H9 (cell line): ENCODE data around the gene LRRC61. TPM values are rescaled to one million over a fixed set of nuclear protein-coding genes. Genes with fewer than 3 reads are reported as not detected.
"Not testable (repeated sequence)": the region's sequence is repeated elsewhere in the genome, so short reads cannot be mapped to it uniquely, and the experiment has no call there.

ENCODE experiments used
- DNase-seq: peaks from one replicate; pipeline ENCODE4 v3.0.0-alpha.2; 2017
- H2AFZ ChIP-seq: one replicate; pipeline ENCODE4 v1.6.1; 2013; ENCODE audit warnings: mild to moderate bottlenecking, low read length, control low read depth, moderate library complexity
- H2AK5ac ChIP-seq: 2 replicates; pipeline ENCODE4 v1.6.1; 2013; ENCODE audit warnings: low read length, control low read depth, mixed read lengths; ENCODE audit not compliant: insufficient read length
- H2BK120ac ChIP-seq: one replicate; pipeline ENCODE4 v1.6.1; 2013; ENCODE audit warnings: low read depth, mild to moderate bottlenecking, low read length, control low read depth, inconsistent platforms; ENCODE audit not compliant: poor library complexity, severe bottlenecking
- H2BK12ac ChIP-seq: 2 replicates; pipeline ENCODE4 v1.6.1; 2013; ENCODE audit warnings: low read length, control low read depth, mixed read lengths, low read depth; ENCODE audit not compliant: insufficient read length
- H2BK15ac ChIP-seq: 2 replicates; pipeline ENCODE4 v1.6.1; 2013; ENCODE audit warnings: low read depth, low read length, control low read depth
- H2BK20ac ChIP-seq: one replicate; pipeline ENCODE4 v1.6.1; 2013; ENCODE audit warnings: low read depth, mild to moderate bottlenecking, low read length, control low read depth, inconsistent platforms; ENCODE audit not compliant: poor library complexity, severe bottlenecking
- H2BK5ac ChIP-seq: 2 replicates; pipeline ENCODE4 v1.6.1; 2013; ENCODE audit warnings: low read length, control low read depth, mixed read lengths; ENCODE audit not compliant: insufficient read length
- H3K14ac ChIP-seq: 2 replicates; pipeline ENCODE4 v1.6.1; 2013; ENCODE audit warnings: low read length, control low read depth; ENCODE audit not compliant: insufficient read depth
- H3K18ac ChIP-seq: 2 replicates; pipeline ENCODE4 v1.6.1; 2013; ENCODE audit warnings: low read depth, mild to moderate bottlenecking, mixed read lengths, low read length, control low read depth; ENCODE audit not compliant: insufficient read length
- H3K23ac ChIP-seq: 2 replicates; pipeline ENCODE4 v1.6.1; 2013; ENCODE audit warnings: low read length, control low read depth, mixed read lengths, low read depth; ENCODE audit not compliant: insufficient read length
- H3K23me2 ChIP-seq: 2 replicates; pipeline ENCODE4 v1.6.1; 2013; ENCODE audit warnings: low read depth, mild to moderate bottlenecking, mixed read lengths, low read length, control low read depth; ENCODE audit not compliant: insufficient read length, poor library complexity, severe bottlenecking
- H3K27ac ChIP-seq: 2 replicates; pipeline ENCODE4 v1.5.1; 2013; ENCODE audit warnings: low read length, control low read depth, mixed read lengths, low read depth; ENCODE audit not compliant: insufficient read length
- H3K27me3 ChIP-seq: 2 replicates; pipeline ENCODE4 v1.6.1; 2013; ENCODE audit warnings: low read length, control low read depth, inconsistent platforms; ENCODE audit not compliant: insufficient read depth
- H3K4ac ChIP-seq: 2 replicates; pipeline ENCODE4 v1.6.1; 2013; ENCODE audit warnings: low read depth, mild to moderate bottlenecking, control low read depth, inconsistent platforms, low read length, moderate library complexity
- H3K4me1 ChIP-seq: 2 replicates; pipeline ENCODE4 v1.6.1; 2013; ENCODE audit warnings: low read length, control low read depth, inconsistent platforms; ENCODE audit not compliant: insufficient read depth
- H3K4me2 ChIP-seq: 2 replicates; pipeline ENCODE4 v1.6.1; 2013; ENCODE audit warnings: low read length, control low read depth, mixed read lengths; ENCODE audit not compliant: insufficient read length, insufficient read depth
- H3K56ac ChIP-seq: 2 replicates; pipeline ENCODE4 v1.6.1; 2013; ENCODE audit warnings: low read depth, mild to moderate bottlenecking, mixed read lengths, low read length, control low read depth; ENCODE audit not compliant: insufficient read length
- H3K79me1 ChIP-seq: 2 replicates; pipeline ENCODE4 v1.6.1; 2013; ENCODE audit warnings: low read depth, mild to moderate bottlenecking, moderate library complexity, low read length, control low read depth, inconsistent platforms; ENCODE audit not compliant: insufficient read depth, poor library complexity, severe bottlenecking
- H3K79me2 ChIP-seq: 2 replicates; pipeline ENCODE4 v1.6.1; 2013; ENCODE audit warnings: low read length, control low read depth, inconsistent platforms; ENCODE audit not compliant: insufficient read depth
- H3K9ac ChIP-seq: 2 replicates; pipeline ENCODE4 v1.6.1; 2013; ENCODE audit warnings: low read length, control low read depth, mixed read lengths; ENCODE audit not compliant: insufficient read length; ENCODE audit errors: extremely low read depth
- H3K9me3 ChIP-seq: one replicate; pipeline ENCODE4 v1.6.1; 2013; ENCODE audit warnings: low read depth, low read length, inconsistent platforms; ENCODE audit not compliant: control insufficient read depth
- H3T11ph ChIP-seq: one replicate; pipeline ENCODE4 v1.6.1; 2013; ENCODE audit warnings: mild to moderate bottlenecking, low read length, control low read depth, inconsistent platforms
- H4K20me1 ChIP-seq: one replicate; pipeline ENCODE4 v1.6.1; 2013; ENCODE audit not compliant: control insufficient read depth, insufficient read length, insufficient read depth
- H4K5ac ChIP-seq: 2 replicates; pipeline ENCODE4 v1.6.1; 2013; ENCODE audit warnings: low read depth, mild to moderate bottlenecking, mixed read lengths, low read length, control low read depth; ENCODE audit not compliant: insufficient read length
- H4K8ac ChIP-seq: replicated peaks from 2 replicates; pipeline ENCODE4 v1.6.1; 2013; ENCODE audit warnings: low read length, control low read depth, mixed read lengths, low read depth; ENCODE audit not compliant: insufficient read length
- H4K91ac ChIP-seq: 2 replicates; pipeline ENCODE4 v1.6.1; 2013; ENCODE audit warnings: low read depth, mild to moderate bottlenecking, moderate library complexity, mixed read lengths, low read length, control low read depth; ENCODE audit not compliant: insufficient read length
- H3K27ac Mint-ChIP-seq, 3 experiments: 2 replicates in 2 of 3; 3 replicates in 1 of 3; pipeline ENCODE4 v1.8.0; 2020 to 2021; ENCODE audit warnings: mixed read lengths in 3 of 3, mild to moderate bottlenecking in 1 of 3, moderate library complexity in 1 of 3
- H3K27me3 Mint-ChIP-seq: 2 replicates; pipeline ENCODE4 v1.8.0; 2021; ENCODE audit warnings: low read depth, mild to moderate bottlenecking, moderate library complexity, mixed read lengths
- H3K36me3 Mint-ChIP-seq, 3 experiments: 2 replicates in 2 of 3; 3 replicates in 1 of 3; pipeline ENCODE4 v1.8.0; 2020 to 2021; ENCODE audit warnings: low read depth in 3 of 3, mixed read lengths in 3 of 3; ENCODE audit not compliant: insufficient read depth in 1 of 3
- H3K4me1 Mint-ChIP-seq, 2 experiments: 2 replicates each; pipeline ENCODE4 v1.8.0; 2020; ENCODE audit warnings: mixed read lengths in 2 of 2
- H3K4me3 Mint-ChIP-seq, 2 experiments: 2 replicates in 1 of 2; 3 replicates in 1 of 2; pipeline ENCODE4 v1.8.0; 2020 to 2021; ENCODE audit warnings: mild to moderate bottlenecking in 2 of 2, mixed read lengths in 2 of 2, moderate library complexity in 1 of 2
- H3K9me3 Mint-ChIP-seq, 2 experiments: 2 replicates in 1 of 2; 3 replicates in 1 of 2; pipeline ENCODE4 v1.8.0; 2020; ENCODE audit warnings: mild to moderate bottlenecking in 2 of 2, mixed read lengths in 2 of 2, moderate library complexity in 1 of 2
- WGBS: extraction: QIAGEN DNeasy Blood & Tissue Kit; methylation state at CpG from one replicate; pipeline ENCODE4 v1.1.7; 2013; ENCODE audit warnings: missing lambda C conversion rate, low lambda C conversion rate, mixed read lengths; ENCODE audit not compliant: insufficient read length; ENCODE audit errors: extremely low coverage; 5-methylcytosine and 5-hydroxymethylcytosine counted together
- total RNA-seq: library from RNA; stranded (reverse); gene quantifications from 2 replicates; pipeline ENCODE4 v1.2.1, GENCODE V29; 2021

The LRRC61 gene
- total RNA-seq, 1 experiment from 2014 or later, result 24.4 TPM

DNA sequence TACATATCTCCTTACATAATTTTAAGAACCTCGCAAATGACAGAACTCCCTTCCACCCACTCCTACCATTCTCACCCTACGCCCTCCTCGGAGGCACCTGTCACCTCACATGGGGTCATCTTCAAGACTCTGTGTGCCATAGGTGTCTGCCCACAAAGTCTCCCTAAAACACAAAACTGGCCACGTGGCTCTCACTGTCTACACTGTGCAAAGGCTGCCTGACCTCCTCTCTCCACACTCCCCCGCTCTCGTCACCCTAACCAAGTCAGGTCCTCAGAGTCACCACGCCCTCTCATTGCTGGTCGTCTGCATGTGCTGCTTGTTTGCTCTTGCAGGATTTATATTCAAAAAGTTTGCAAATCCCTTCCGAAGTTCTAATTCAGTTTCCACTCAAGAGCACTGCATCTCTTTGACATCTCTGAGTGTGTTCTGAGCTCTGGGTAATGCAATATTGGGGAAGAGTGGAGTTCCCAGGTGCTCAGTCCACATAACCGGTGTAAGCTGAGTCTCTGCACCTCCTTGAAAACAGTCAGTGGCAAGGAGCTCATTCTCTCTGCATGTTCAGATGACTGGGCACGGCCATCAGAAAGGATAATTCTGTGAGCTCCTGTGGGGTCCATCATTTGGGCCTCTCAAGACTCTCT, 17.8 kb upstream of the LRRC61 start:
- H3K79me1 ChIP-seq, H2BK12ac ChIP-seq, H3K4me2 ChIP-seq, H3K4ac ChIP-seq, H4K91ac ChIP-seq, H3K18ac ChIP-seq, H2BK5ac ChIP-seq, H3K23me2 ChIP-seq, H3T11ph ChIP-seq, H3K14ac ChIP-seq, H3K9me3 ChIP-seq, H4K5ac ChIP-seq, H2AFZ ChIP-seq, H2BK120ac ChIP-seq, H3K23ac ChIP-seq, H4K8ac ChIP-seq, H3K4me1 Mint-ChIP-seq, H3K27ac ChIP-seq, H3K56ac ChIP-seq, H2BK20ac ChIP-seq, H3K27me3 ChIP-seq, H3K4me1 ChIP-seq, H3K9ac ChIP-seq, H4K20me1 ChIP-seq, H3K27ac Mint-ChIP-seq, H3K4me3 Mint-ChIP-seq, H3K79me2 ChIP-seq, H2AK5ac ChIP-seq, H2BK15ac ChIP-seq: not testable (repeated sequence)
- no CpG with 5 or more reads among the region's 11 CpGs for WGBS
- Mint-ChIP-seq H3K36me3 (peaks cover 0 to 14% (median 14%) of the 10 kb centered on the region in 3 experiments; a peak in 5 of 7 replicates), H3K27me3 (peaks cover 22% of the 10 kb centered on the region), H3K9me3 (peaks cover 18 to 19% of the 10 kb centered on the region in 2 experiments)
- DNase-seq, result peak; percentile 12

DNA sequence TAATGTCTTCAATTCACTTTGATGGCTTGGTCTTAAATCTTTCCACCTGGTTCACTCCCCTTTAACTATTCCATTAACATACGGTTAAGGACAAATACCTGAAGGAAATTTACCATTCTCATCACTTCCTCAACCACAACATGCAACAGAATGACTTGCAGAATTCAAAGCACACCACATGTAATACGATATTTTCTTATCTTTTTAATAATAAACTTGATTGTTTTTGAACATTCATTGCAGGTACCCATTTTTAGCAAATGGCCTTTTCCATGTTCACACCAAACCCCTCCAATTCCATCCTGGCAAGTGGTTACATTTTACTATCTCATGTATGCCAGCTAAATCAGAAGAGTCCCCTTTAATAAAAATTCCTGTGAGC, 17.3 kb upstream of the LRRC61 start:
- not testable (repeated sequence) for H3K79me1 ChIP-seq, H3K27ac ChIP-seq, H3K23me2 ChIP-seq, H2BK12ac ChIP-seq, H3K23ac ChIP-seq, H3K4me3 Mint-ChIP-seq, H3K27me3 ChIP-seq, H3K4me1 Mint-ChIP-seq, H3K9ac ChIP-seq, H2BK15ac ChIP-seq, H2BK5ac ChIP-seq, H3K14ac ChIP-seq, H4K20me1 ChIP-seq, H4K91ac ChIP-seq, H2AFZ ChIP-seq, H3K79me2 ChIP-seq, H4K5ac ChIP-seq, H2BK20ac ChIP-seq, DNase-seq, H4K8ac ChIP-seq, H3K18ac ChIP-seq, H3K4me1 ChIP-seq, H3K4ac ChIP-seq, H2AK5ac ChIP-seq, H2BK120ac ChIP-seq, H3K4me2 ChIP-seq, H3K56ac ChIP-seq, H3K9me3 ChIP-seq, H3T11ph ChIP-seq, H3K27ac Mint-ChIP-seq
- Mint-ChIP-seq H3K36me3 (peaks cover 0 to 14% (median 14%) of the 10 kb centered on the region in 3 experiments; a peak in 5 of 7 replicates), H3K9me3 (peaks cover 18 to 19% of the 10 kb centered on the region in 2 experiments), H3K27me3 (peaks cover 21% of the 10 kb centered on the region)
- no CpG with 5 or more reads among the region's 2 CpGs for WGBS
